GM06990 (cell line): ENCODE data around the gene SSTR4.
"Not testable (repeated sequence)": the region's sequence is repeated elsewhere in the genome, so short reads cannot be mapped to it uniquely, and the experiment has no call there.

Experiments
- DNase-seq: peaks from one replicate; pipeline ENCODE4 v3.0.0-alpha.2; 2011; ENCODE audit not compliant: insufficient read length; ENCODE audit errors: extremely low read depth
- H3K27me3 ChIP-seq: replicated peaks from 2 replicates; pipeline ENCODE4 v1.6.0; 2011; ENCODE audit warnings: low read length; ENCODE audit not compliant: control insufficient read depth, insufficient read depth
- H3K36me3 ChIP-seq: 2 replicates; pipeline ENCODE4 v1.5.1; 2011; ENCODE audit warnings: low read length; ENCODE audit not compliant: control insufficient read depth, insufficient read depth
- H3K4me3 ChIP-seq: replicated peaks from 2 replicates; pipeline ENCODE4 v1.5.1; 2011; ENCODE audit warnings: low read depth, mild to moderate bottlenecking, control low read depth, low read length
- CTCF ChIP-seq: IDR thresholded peaks from 2 replicates; pipeline ENCODE4 v1.5.1; 2011; ENCODE audit warnings: low read length, control low read depth, mild to moderate bottlenecking, inconsistent platforms; ENCODE audit not compliant: insufficient read depth, poor library complexity, severe bottlenecking

SSTR4 gene, protein sequence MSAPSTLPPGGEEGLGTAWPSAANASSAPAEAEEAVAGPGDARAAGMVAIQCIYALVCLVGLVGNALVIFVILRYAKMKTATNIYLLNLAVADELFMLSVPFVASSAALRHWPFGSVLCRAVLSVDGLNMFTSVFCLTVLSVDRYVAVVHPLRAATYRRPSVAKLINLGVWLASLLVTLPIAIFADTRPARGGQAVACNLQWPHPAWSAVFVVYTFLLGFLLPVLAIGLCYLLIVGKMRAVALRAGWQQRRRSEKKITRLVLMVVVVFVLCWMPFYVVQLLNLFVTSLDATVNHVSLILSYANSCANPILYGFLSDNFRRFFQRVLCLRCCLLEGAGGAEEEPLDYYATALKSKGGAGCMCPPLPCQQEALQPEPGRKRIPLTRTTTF

GRCh38 chr20:23034721-23035671 is at the start of gene SSTR4:
Gene SSTR4, plus strand, starts transcription at chr20:23035312. Its CDS starts 172 bp downstream, at chr20:23035484.
- TF ChIP-seq CTCF = no peak
- H3K27me3 ChIP-seq = no peaks in the 10 kb centered on the region; the same call in none of the 2 replicates
- H3K4me3 ChIP-seq = no peak within 1 kb of the TSS

GRCh38 chr20:22986601-22987000 is 48.5 kb upstream of the SSTR4 start:
- Histone ChIP-seq H3K27me3 (no peaks in the 10 kb centered on the region), H3K4me3 (no peak overlapping the region), H3K36me3 (no peaks in the 10 kb centered on the region)
- DNase-seq = no peak
- no peak for TF ChIP-seq CTCF

More at GRCh38 chr20:23034721-23035671, at the start of gene SSTR4:
- DNase-seq = no peak
- no peaks in the 10 kb centered on the region for H3K36me3 ChIP-seq

DNA sequence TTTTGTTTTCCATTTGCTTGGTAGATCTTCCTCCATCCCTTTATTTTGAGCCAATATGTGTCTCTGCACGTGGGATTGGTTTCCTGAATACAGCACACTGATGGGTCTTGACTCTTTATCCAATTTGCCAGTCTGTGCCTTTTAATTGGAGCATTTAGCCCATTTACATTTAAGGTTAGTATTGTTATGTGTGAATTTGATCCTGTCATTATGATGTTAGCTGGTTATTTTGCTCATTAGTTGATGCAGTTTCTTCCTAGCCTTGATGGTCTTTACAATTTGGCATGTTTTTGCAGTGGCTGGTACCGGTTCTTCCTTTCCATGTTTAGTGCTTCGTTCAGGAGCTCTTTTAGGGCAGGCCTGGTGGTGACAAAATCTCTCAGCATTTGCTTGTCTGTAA is 43.7 kb upstream of the SSTR4 start:
- not testable (repeated sequence) for H3K27me3 ChIP-seq, H3K4me3 ChIP-seq, DNase-seq, H3K36me3 ChIP-seq

DNA sequence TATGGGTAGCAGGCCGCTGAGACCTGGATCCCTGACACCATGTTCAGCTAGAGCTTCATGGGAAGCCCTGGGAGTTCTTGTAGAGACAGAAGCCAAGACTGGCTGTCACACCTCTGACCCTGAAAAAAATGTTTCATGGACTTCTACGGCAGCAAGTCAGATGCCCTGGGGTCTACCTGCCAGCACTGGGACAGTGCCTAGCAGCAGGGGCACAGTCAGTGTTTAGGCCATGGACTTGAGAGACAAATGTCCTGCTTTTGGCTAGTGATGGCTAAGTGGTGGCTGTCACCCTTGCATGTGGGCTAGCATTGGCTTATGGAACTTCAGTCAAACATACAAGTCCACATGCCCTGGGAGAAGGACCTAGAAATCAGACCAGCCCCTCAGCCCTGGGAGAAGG is 41.3 kb upstream of the SSTR4 start:
- no peaks in the 10 kb centered on the region for H3K36me3 ChIP-seq
- DNase-seq = no peak
- no peak for TF ChIP-seq CTCF
- no peak overlapping the region for H3K4me3 ChIP-seq
- no peaks in the 10 kb centered on the region; the same call in 1 of the 2 replicates for H3K27me3 ChIP-seq

GRCh38 chr20:22995923-22996322 is 39.2 kb upstream of the SSTR4 start:
- no peak for TF ChIP-seq CTCF
- DNase-seq = no peak

GRCh38 chr20:22998476-22998875 is 36.6 kb upstream of the SSTR4 start:
- no peak overlapping the region for H3K4me3 ChIP-seq
- DNase-seq = no peak
- H3K36me3 ChIP-seq = no peaks in the 10 kb centered on the region
- peaks cover 1% of the 10 kb centered on the region for H3K27me3 ChIP-seq
- TF ChIP-seq CTCF = no peak

More at GRCh38 chr20:22995923-22996322, 39.2 kb upstream of the SSTR4 start:
- Histone ChIP-seq H3K27me3 (no peaks in the 10 kb centered on the region; the same call in none of the 2 replicates), H3K36me3 (no peaks in the 10 kb centered on the region), H3K4me3 (no peak overlapping the region)
